HepG2 (cell line): Measurements from ENCODE around the gene CTRL. TPM values are rescaled to one million over a fixed set of nuclear protein-coding genes. Genes with fewer than 3 reads are reported as not detected.

Experiments used
- ATAC-seq: fragments of 200-7000 bp; cut with Tn5 transposase; 3 replicates; pipeline ENCODE4 v1.9.1; 2020; ENCODE audit warnings: mild to moderate bottlenecking, moderate library complexity
- BruUV-seq: library from RNA; stranded (reverse); fragments of 400-500 nt; replicated peaks from 2 replicates; lab custom pipeline; 2021; lab: Mats Ljungman, UMichigan
- CTCF ChIA-PET: fragments of 300-600 bp; formaldehyde crosslinking; extraction: SDS; loops from one replicate; lab custom pipeline; 2021; ENCODE audit warnings: low total read pairs, inconsistent platforms, low intra/inter-chr PET ratio; lab: Yijun Ruan, JAX
- POLR2A ChIA-PET: fragments of 350-600 bp; sonication (Branson Sonifier 250); formaldehyde crosslinking; loops from one replicate; lab custom pipeline; 2020; ENCODE audit warnings: antibody characterized with exemption, inconsistent platforms; lab: Yijun Ruan, JAX
- DNase-seq: peaks from one replicate; pipeline ENCODE4 v3.0.0-alpha.2; 2015; ENCODE audit warnings: low spot score
- FAIRE-seq: peaks from 3 replicates; lab custom pipeline; 2011; peaks lifted over from hg19 to GRCh38; lab: Jason Lieb, UNC
- H2AFZ ChIP-seq: one replicate; pipeline ENCODE4 v1.6.1; 2011; ENCODE audit warnings: low read length, inconsistent platforms
- H3K27ac ChIP-seq: fragments of 300-600 bp; 3 replicates; pipeline ENCODE4 v1.8.0; 2011; ENCODE audit warnings: mixed run types, mild to moderate bottlenecking, mixed read lengths, low read length, inconsistent platforms; ENCODE audit not compliant: insufficient read depth; ENCODE audit errors: extremely low read length
- H3K27me3 ChIP-seq, 2 experiments: fragments of 200-600 bp in 1 of 2; 2 replicates in 1 of 2; 3 replicates in 1 of 2; pipeline versions ENCODE4 v1.6.0 to v1.8.0; 2011; ENCODE audit warnings: low read length in 2 of 2, mild to moderate bottlenecking in 2 of 2, moderate library complexity in 2 of 2, inconsistent platforms in 1 of 2; ENCODE audit not compliant: insufficient read depth in 2 of 2, control insufficient read depth in 1 of 2
- H3K36me3 ChIP-seq, 2 experiments: fragments of 200-600 bp in 1 of 2; replicated peaks in 1 of 2; 2 replicates in 1 of 2; 3 replicates in 1 of 2; pipeline versions ENCODE4 v1.5.1 to v1.8.0; 2011; ENCODE audit warnings: low read length in 2 of 2, inconsistent platforms in 1 of 2; ENCODE audit not compliant: insufficient read depth in 2 of 2, control insufficient read depth in 1 of 2
- H3K4me1 ChIP-seq: 2 replicates; pipeline ENCODE4 v1.5.1; 2012; ENCODE audit warnings: low read length, inconsistent platforms; ENCODE audit not compliant: insufficient read depth
- H3K4me2 ChIP-seq: 2 replicates; pipeline ENCODE4 v1.6.0; 2011; ENCODE audit warnings: low read depth, low read length, inconsistent platforms
- H3K4me3 ChIP-seq, 3 experiments: fragments of 200-600 bp in 1 of 3; sonication (generic), shearing (Covaris generic) in 1 of 3; replicated peaks in 1 of 3; 2 replicates each; pipeline ENCODE4 v1.5.1; 2011 to 2016; ENCODE audit warnings: low read length in 3 of 3, inconsistent platforms in 2 of 3, low read depth in 2 of 3, mild to moderate bottlenecking in 2 of 3, control low read depth in 1 of 3, mixed read lengths in 1 of 3; ENCODE audit not compliant: insufficient read depth in 1 of 3
- H3K79me2 ChIP-seq: one replicate; pipeline ENCODE4 v1.6.1; 2011; ENCODE audit warnings: low read length, inconsistent platforms; ENCODE audit not compliant: insufficient read depth
- H3K9ac ChIP-seq: 2 replicates; pipeline ENCODE4 v1.6.0; 2011; ENCODE audit warnings: mild to moderate bottlenecking, low read depth, low read length, inconsistent platforms; ENCODE audit not compliant: insufficient read depth
- H3K9me3 ChIP-seq: 2 replicates; pipeline ENCODE4 v1.5.1; 2012; ENCODE audit warnings: mild to moderate bottlenecking, low read length
- H4K20me1 ChIP-seq: 2 replicates; pipeline ENCODE4 v1.6.0; 2011; ENCODE audit warnings: inconsistent platforms, mild to moderate bottlenecking, low read length, moderate library complexity; ENCODE audit not compliant: insufficient read depth
- AGO2 ChIP-seq: fragments of 200-400 bp; formaldehyde crosslinking; optimal IDR thresholded peaks from 2 replicates; pipeline ENCODE3; 2017; ENCODE audit warnings: mild to moderate bottlenecking, low read depth, low read length, moderate library complexity
- CAMTA2 ChIP-seq: sonication (generic); formaldehyde crosslinking; IDR thresholded peaks from 2 replicates; pipeline ENCODE4 v1.4.0; 2020; ENCODE audit warnings: mild to moderate bottlenecking, missing genetic modification reagents, borderline replicate concordance
- CBFB ChIP-seq: sonication (generic); formaldehyde crosslinking; IDR thresholded peaks from 2 replicates; pipeline ENCODE4 v1.4.0; 2020; ENCODE audit warnings: missing genetic modification reagents
- CC2D1A ChIP-seq: sonication (generic); formaldehyde crosslinking; IDR thresholded peaks from 2 replicates; pipeline ENCODE4 v1.8.1; 2023; ENCODE audit warnings: mild to moderate bottlenecking, missing genetic modification reagents
- CCDC6 ChIP-seq: sonication (generic); formaldehyde crosslinking; IDR thresholded peaks from 2 replicates; pipeline ENCODE4 v1.8.1; 2022; ENCODE audit warnings: mild to moderate bottlenecking, missing genetic modification reagents, moderate library complexity
- ETS1 ChIP-seq: sonication (generic); formaldehyde crosslinking; IDR thresholded peaks from 2 replicates; pipeline ENCODE4 v1.4.0; 2020; ENCODE audit warnings: missing genetic modification reagents
- HDAC1 ChIP-seq: sonication (generic); formaldehyde crosslinking; IDR thresholded peaks from 2 replicates; pipeline ENCODE4 v1.5.1; 2020; ENCODE audit warnings: mild to moderate bottlenecking, missing genetic modification reagents
- HDAC6 ChIP-seq: fragments of 200-600 bp; sonication (generic); IDR thresholded peaks from 2 replicates; pipeline ENCODE4 v1.7.0; 2017; ENCODE audit warnings: mild to moderate bottlenecking, antibody characterized with exemption, low read length, low read depth
- HHEX ChIP-seq: IDR thresholded peaks from 2 replicates; pipeline ENCODE4 v1.6.1; 2016; ENCODE audit warnings: control low read depth
- KLF6 ChIP-seq: IDR thresholded peaks from 2 replicates; pipeline ENCODE4 v1.8.0; 2016; ENCODE audit warnings: missing biosample characterization, missing genetic modification reagents
- MLLT10 ChIP-seq: sonication (generic); formaldehyde crosslinking; IDR thresholded peaks from 2 replicates; pipeline ENCODE4 v1.4.0; 2020; ENCODE audit warnings: missing genetic modification reagents
- NBN ChIP-seq: fragments of 450-650 bp; conservative IDR thresholded peaks from 2 replicates; pipeline ENCODE4 v1.6.1; 2017
- NFE2L1 ChIP-seq: sonication (generic); formaldehyde crosslinking; IDR thresholded peaks from 2 replicates; pipeline ENCODE4 v1.4.0; 2020; ENCODE audit warnings: missing genetic modification reagents, mild to moderate bottlenecking, borderline replicate concordance
- NFKB2 ChIP-seq: sonication (generic); formaldehyde crosslinking; IDR thresholded peaks from 2 replicates; pipeline ENCODE4 v1.4.0; 2020; ENCODE audit warnings: missing genetic modification reagents, borderline replicate concordance
- NONO ChIP-seq, 2 experiments: fragments of 450-650 bp in 1 of 2; sonication (generic) in 1 of 2; formaldehyde crosslinking in 1 of 2; IDR thresholded peaks in 1 of 2; conservative IDR thresholded peaks in 1 of 2; 2 replicates each; pipeline versions ENCODE4 v1.6.1 to v1.8.0; 2017 to 2022; ENCODE audit warnings: mild to moderate bottlenecking in 1 of 2, missing genetic modification reagents in 1 of 2, moderate library complexity in 1 of 2
- ONECUT2 ChIP-seq: sonication (generic); formaldehyde crosslinking; IDR thresholded peaks from 2 replicates; pipeline ENCODE4 v1.4.0; 2020; ENCODE audit warnings: missing genetic modification reagents
- PAF1 ChIP-seq: IDR thresholded peaks from 2 replicates; pipeline ENCODE4 v1.6.1; 2016; ENCODE audit warnings: missing genetic modification reagents, missing compliant biosample characterization
- RFXAP ChIP-seq: sonication (generic); formaldehyde crosslinking; IDR thresholded peaks from 2 replicates; pipeline ENCODE4 v1.4.0; 2020; ENCODE audit warnings: missing genetic modification reagents, borderline replicate concordance
- RNF2 ChIP-seq: fragments of 450-650 bp; conservative IDR thresholded peaks from 2 replicates; pipeline ENCODE4 v1.6.1; 2016; ENCODE audit warnings: low read depth
- XRCC5 ChIP-seq: fragments of 200-400 bp; formaldehyde crosslinking; optimal IDR thresholded peaks from 2 replicates; pipeline ENCODE3; 2017; ENCODE audit warnings: mild to moderate bottlenecking, low read length
- ZFP82 ChIP-seq: sonication (generic); formaldehyde crosslinking; IDR thresholded peaks from 2 replicates; pipeline ENCODE4 v1.5.1; 2020; ENCODE audit warnings: mild to moderate bottlenecking, missing genetic modification reagents, borderline replicate concordance
- ZNF841 ChIP-seq: sonication (generic); formaldehyde crosslinking; IDR thresholded peaks from 2 replicates; pipeline ENCODE4 v1.8.1; 2023; ENCODE audit warnings: missing genetic modification reagents, borderline replicate concordance
- WGBS: methylation state at CpG from one replicate; pipeline ENCODE4 v1.1.6; 2017; ENCODE audit warnings: low lambda C conversion rate; 5-methylcytosine and 5-hydroxymethylcytosine counted together
- in situ Hi-C: cut with HindIII; loops from 2 replicates; pipeline ENCODE4 v1.10.0; 2017; ENCODE audit warnings: low pct_unique_long_range_greater_than_20kb; ENCODE audit not compliant: extremely low pct_ligation_motif_present
- intact Hi-C: fragments of 100-400 bp; cut with micrococcal nuclease; formaldehyde crosslinking; loops from one replicate; pipeline ENCODE4 v1.10.0; 2022; ENCODE audit not compliant: unreplicated experiment
- polyA plus RNA-seq, 8 experiments: library from polyadenylated mRNA; depleted of rRNA in 3 of 8; stranded (reverse) in 7 of 8; unstranded in 1 of 8; fragments of >200 nt; fragmentation: Illumina TruSeq in 4 of 8; extraction: Trizol in 4 of 8; gene quantifications; 2 replicates each; pipeline versions ENCODE4 v1.2.1 to v1.2.3, GENCODE V29; 2011 to 2016; ENCODE audit warnings: low read depth in 4 of 8, missing spikeins in 1 of 8, mixed read lengths in 1 of 8; ENCODE audit not compliant: insufficient read depth in 1 of 8
- total RNA-seq, 5 experiments: library from RNA; depleted of rRNA; stranded (reverse); fragments of >200 nt; fragmentation: Illumina TruSeq; extraction: Trizol; gene quantifications; 2 replicates each; pipeline ENCODE4 v1.2.3, GENCODE V29; 2016; ENCODE audit warnings: low read depth in 1 of 5
- TF ChIP-seq, protein P1 (sequence below): sonication (generic); formaldehyde crosslinking; IDR thresholded peaks from 2 replicates; pipeline ENCODE4 v1.4.0; 2020; ENCODE audit warnings: missing genetic modification reagents

Gene CTRL
- total and polyA plus RNA-seq, 2 of the 13 experiments (the other 11 are each of a cell fraction or from before 2014, with no cell fraction given) = 1.9 to 2.7 TPM

GRCh38 chr16:67942200-67942509 is 10.5 kb upstream of the CTRL start (continued):
- TF ChIP-seq MLLT10 (no peak), CC2D1A (no peak), ZNF841 (CRISPR knock-in tag) (no peak), HDAC6 (no peak), HDAC1 (CRISPR knock-in tag) (no peak), RNF2 (no peak), NFE2L1 (CRISPR knock-in tag) (no peak), ZFP82 (no peak), KLF6 (CRISPR knock-in tag) (no peak), XRCC5 (peak; percentile 90), AGO2 (no peak)
- TF ChIP-seq, all 625 proteins: peak for 58

- Histone ChIP-seq H3K27me3 (no peaks in the 10 kb centered on the region; a peak in 1 of 5 replicates), H3K79me2 (peaks cover 10% of the 10 kb centered on the region), H3K27ac (peak overlapping the region; percentile 85), H3K36me3 (peaks cover 21 to 31% of the 10 kb centered on the region in 2 experiments), H2AFZ (no peak overlapping the region), H3K4me2 (no peak overlapping the region), H3K4me1 (peaks cover 63% of the 10 kb centered on the region), H3K9ac (no peak overlapping the region), H3K9me3 (no peaks in the 10 kb centered on the region), H4K20me1 (peaks cover 17% of the 10 kb centered on the region; the same call in 1 of the 2 replicates), H3K4me3 (no peak overlapping the region)
- POLR2A ChIA-PET = interaction anchor here (0.8 to 13.6 kb wide), 11 partner anchors 22 to 143 kb away, joined by 3 to 226 read pairs (median 12); partner anchors contain the start of genes DDX28, DUS2, NFATC3 and RANBP10
- FAIRE-seq (no peak), DNase-seq (no peak), ATAC-seq (no peak)
- no TSS peak for BruUV-seq
- CTCF ChIA-PET = interaction anchor here (0.8 to 1.3 kb wide), 3 partner anchors 13 to 125 kb away, joined by 4 to 8 read pairs (median 8); no protein-coding TSS in a partner anchor
- WGBS = 90% methylated on average over 9 of the region's 9 CpGs
- in situ Hi-C loops = loop anchor here (5.0 kb wide), 1 partner anchor 101 kb away; no protein-coding TSS in a partner anchor
- intact Hi-C loops = loop anchor here (2.0 kb wide), 2 partner anchors 27 to 99 kb away; partner anchors contain the start of gene SLC12A4
- TF ChIP-seq CAMTA2 (0 out of 2 replicates have a peak, but pooled peaks have one; percentile 62), HHEX (CRISPR knock-in tag) (0 out of 2 replicates have a peak, but pooled peaks have one; percentile 28), PAF1 (CRISPR knock-in tag) (0 out of 2 replicates have a peak, but pooled peaks have one; percentile 66), ETS1 (CRISPR knock-in tag) (no peak), NONO (IDR thresholded peaks at IDR 0.05) (no peak), NONO (CRISPR knock-in tag; conservative IDR thresholded peaks at IDR 0.05) (peak; percentile 26; the same call in 1 of the 2 replicates), ONECUT2 (CRISPR knock-in tag) (no peak), RFXAP (0 out of 2 replicates have a peak, but pooled peaks have one; percentile 35), CBFB (no peak), NBN (no peak), NFKB2 (0 out of 2 replicates have a peak, but pooled peaks have one; percentile 25), CCDC6 (0 out of 2 replicates have a peak, but pooled peaks have one; percentile 38)
- TF ChIP-seq, protein P1, sequence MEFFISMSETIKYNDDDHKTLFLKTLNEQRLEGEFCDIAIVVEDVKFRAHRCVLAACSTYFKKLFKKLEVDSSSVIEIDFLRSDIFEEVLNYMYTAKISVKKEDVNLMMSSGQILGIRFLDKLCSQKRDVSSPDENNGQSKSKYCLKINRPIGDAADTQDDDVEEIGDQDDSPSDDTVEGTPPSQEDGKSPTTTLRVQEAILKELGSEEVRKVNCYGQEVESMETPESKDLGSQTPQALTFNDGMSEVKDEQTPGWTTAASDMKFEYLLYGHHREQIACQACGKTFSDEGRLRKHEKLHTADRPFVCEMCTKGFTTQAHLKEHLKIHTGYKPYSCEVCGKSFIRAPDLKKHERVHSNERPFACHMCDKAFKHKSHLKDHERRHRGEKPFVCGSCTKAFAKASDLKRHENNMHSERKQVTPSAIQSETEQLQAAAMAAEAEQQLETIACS (CRISPR knock-in tag) = 0 out of 2 replicates have a peak, but pooled peaks have one; percentile 8
Observed at GRCh38 chr16:67941469-67942199, 10.0 kb upstream of the CTRL start.
